Measurements from ENCODE around the gene NEK8.

The NEK8 gene

DNA sequence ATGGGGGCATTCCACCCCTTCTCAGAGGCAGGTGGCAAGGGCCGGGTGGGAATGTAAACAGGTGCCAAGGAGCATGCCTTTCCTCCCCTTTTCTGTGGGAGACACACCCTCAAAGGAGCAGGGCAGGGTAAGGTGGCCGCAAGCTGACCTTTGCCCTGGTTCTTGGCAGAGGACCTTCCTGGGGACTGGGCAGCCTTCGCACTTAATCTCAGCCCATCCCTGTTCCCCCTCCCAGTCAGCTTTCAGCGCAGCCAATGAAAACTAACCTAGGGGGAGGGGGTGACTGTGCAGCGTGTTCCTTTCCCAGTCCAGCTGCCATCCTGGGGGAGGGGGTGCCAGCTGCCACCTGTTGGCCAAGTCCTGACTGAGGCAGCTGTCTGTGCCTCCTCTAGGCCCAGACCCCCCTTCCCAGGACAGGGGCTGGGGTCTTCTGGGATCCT is 18.0 kb downstream of the NEK8 start:
- DNase-seq: no peak

DNA sequence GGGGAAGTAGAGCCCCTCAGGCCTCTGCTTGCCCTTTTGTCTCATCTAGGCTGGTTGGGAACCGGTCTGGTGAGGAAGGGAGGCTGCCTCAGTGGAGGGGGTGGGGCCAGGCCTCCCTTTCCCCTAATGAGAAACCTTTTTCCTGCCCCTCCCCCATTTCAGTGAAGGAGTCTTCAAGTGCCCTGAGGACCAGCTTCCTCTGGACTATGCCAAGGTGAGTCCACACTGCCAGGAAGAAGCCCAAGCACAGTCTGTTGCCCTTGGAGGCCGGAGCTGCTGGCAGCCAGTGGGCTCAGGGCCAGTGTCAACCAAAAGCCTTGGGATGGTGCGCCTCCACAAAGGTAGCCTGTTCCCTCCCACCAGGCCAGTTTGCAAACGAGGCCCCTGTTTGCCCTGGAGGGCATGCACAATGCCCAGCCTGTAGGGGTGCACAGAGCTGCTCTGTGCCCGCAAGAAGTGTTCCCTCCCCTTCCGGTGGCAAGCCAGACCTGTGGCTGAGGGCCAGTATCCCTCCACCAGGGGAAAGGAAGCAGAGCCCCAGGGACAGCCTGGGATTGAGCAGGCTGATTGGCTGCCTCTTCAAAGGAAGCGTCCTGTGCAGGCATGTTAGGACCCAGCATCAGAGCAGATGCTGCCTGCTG is 18.6 kb downstream of the NEK8 start:
- no peak for DNase-seq

DNA sequence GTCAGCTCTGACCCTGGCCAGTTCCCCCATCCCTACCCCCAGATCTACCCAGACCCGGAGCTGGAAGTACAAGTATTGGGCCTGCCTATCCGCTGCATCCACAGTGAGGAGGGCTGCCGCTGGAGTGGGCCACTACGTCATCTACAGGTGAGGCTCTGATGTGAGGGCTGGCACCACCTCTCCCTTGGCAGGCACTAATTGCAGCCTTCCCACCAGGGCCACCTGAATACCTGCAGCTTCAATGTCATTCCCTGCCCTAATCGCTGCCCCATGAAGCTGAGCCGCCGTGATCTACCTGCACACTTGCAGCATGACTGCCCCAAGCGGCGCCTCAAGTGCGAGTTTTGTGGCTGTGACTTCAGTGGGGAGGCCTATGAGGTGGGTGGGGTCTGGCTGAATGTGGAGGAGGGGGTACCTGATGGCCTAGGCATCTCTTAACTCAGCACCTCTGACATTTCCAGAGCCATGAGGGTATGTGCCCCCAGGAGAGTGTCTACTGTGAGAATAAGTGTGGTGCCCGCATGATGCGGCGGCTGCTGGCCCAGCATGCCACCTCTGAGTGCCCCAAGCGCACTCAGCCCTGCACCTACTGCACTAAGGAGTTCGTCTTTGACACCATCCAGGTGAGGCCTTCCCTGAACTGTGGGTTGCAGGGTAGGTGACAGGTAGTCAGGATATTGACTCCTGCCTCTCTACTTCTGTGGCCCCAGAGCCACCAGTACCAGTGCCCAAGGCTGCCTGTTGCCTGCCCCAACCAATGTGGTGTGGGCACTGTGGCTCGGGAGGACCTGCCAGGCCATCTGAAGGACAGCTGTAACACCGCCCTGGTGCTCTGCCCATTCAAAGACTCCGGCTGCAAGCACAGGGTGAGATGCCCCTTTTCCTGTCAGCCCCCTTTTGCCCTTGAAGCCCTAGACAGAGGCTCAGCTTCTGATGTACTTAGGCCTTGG is 19.5 kb downstream of the NEK8 start:
- no peak for DNase-seq

DNA sequence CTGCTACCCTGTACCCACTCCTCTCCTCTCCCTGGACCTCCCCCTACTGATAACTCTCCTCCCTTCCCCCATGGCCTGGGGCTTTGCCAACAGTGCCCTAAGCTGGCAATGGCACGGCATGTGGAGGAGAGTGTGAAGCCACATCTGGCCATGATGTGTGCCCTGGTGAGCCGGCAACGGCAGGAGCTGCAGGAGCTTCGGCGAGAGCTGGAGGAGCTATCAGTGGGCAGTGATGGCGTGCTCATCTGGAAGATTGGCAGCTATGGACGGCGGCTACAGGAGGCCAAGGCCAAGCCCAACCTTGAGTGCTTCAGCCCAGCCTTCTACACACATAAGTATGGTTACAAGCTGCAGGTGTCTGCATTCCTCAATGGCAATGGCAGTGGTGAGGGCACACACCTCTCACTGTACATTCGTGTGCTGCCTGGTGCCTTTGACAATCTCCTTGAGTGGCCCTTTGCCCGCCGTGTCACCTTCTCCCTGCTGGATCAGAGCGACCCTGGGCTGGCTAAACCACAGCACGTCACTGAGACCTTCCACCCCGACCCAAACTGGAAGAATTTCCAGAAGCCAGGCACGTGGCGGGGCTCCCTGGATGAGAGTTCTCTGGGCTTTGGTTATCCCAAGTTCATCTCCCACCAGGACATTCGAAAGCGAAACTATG is 20.4 kb downstream of the NEK8 start:
- no peak for DNase-seq

DNA sequence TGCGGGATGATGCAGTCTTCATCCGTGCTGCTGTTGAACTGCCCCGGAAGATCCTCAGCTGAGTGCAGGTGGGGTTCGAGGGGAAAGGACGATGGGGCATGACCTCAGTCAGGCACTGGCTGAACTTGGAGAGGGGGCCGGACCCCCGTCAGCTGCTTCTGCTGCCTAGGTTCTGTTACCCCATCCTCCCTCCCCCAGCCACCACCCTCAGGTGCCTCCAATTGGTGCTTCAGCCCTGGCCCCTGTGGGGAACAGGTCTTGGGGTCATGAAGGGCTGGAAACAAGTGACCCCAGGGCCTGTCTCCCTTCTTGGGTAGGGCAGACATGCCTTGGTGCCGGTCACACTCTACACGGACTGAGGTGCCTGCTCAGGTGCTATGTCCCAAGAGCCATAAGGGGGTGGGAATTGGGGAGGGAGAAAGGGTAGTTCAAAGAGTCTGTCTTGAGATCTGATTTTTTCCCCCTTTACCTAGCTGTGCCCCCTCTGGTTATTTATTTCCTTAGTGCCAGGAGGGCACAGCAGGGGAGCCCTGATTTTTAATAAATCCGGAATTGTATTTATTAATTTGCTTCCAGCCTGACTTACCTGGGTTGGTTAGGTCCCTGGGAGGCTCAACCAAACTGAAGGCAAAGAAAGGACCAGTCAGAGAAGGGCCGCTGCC is 21.1 kb downstream of the NEK8 start:
- no peak for DNase-seq

DNA sequence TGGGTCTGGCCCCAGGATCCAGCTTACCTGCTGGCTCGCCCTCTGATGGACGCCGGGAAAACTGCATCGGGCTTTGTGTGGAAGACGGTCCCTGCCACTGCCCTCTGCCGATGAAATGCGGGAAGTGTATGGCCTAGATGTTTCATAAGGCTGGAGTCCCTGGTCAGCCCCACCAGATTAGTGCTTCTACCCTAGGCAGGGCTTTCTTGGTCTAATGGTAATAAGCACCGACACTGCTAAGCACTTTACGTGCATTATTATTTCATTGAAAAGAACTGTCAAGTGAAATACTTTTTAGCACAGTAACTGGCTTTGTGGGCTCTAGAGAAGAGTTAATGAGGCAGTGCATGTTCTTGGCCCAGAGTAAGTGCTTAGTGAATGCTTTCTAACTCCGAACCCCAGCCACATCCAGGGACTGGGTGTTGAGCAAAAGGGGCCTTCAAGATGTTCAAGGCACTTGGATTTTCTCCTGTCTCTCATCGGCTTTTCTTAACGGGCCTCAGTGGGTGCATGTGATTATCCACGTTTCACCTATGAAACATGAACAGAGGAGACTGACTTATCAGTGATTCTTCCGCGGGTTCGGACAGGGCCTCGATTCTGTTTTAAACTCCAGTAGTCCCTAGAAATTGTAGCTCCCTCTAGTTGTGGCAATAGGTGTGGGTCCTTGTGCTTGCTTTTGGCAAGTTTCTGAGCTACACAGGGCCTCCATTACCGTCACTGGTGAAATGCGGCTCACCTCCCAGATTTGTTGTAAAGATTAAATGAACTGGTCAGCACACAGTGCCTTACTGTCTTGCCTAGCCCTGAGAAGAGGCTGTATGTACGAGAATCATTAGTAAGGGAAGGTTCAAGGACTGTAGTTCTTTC is 21.8 kb downstream of the NEK8 start:
- peak; percentile 89 for DNase-seq

DNA sequence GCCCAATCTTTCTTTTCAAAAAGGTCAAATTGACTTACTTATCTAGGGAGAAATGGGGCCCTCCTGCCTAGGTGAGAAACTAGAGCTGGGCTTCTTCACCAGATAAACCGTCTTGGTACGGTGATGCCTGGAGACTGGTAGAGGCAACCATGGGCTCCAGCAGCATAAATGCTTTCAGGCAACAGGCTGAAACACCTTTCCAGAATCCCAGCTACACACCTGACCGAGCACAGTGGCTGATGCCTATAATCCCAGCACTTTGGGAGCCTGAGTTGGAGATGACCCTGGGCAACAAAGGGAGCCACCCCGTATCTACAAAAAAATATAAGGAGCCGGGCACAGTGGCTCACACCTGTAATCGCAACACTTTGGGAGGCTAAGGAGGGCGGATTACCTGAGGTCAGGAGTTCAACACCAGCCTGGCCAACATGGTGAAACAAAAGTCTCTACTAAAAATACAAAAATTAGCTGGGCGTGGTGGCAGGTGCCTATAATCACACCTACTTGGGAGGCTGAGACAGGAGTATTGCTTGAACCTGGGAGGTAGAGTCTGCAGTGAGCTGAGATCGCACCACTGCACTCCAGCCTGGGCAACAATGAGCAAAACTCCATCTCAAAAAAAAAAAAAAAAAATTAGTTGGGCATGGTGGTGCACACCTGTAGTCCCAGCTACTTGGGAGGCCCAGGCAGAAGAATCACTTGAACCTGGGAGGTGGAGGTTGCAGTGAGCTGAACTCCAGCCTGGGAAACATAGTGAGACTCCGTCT is 23.2 kb downstream of the NEK8 start:
- DNase-seq: no peak

DNA sequence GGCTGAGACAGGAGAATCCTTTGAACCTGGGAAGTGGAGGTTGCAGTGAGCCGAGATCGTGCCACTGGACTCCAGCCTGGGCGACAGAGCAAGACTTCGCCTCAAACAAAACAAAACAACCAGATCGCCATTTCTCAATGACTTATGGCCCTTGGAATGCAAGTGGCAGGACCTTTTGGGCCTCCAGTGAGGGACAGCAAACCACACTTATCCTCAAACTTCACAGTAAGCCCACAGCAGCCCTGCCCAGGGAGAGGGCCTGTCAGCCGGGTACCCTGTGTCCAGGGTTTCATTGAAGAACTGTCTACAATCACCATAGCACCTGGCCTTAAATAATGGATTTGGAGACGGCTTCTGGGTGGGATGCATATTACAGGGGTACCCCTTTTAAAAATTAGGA is 26.9 kb downstream of the NEK8 start:
- DNase-seq: no peak

DNA sequence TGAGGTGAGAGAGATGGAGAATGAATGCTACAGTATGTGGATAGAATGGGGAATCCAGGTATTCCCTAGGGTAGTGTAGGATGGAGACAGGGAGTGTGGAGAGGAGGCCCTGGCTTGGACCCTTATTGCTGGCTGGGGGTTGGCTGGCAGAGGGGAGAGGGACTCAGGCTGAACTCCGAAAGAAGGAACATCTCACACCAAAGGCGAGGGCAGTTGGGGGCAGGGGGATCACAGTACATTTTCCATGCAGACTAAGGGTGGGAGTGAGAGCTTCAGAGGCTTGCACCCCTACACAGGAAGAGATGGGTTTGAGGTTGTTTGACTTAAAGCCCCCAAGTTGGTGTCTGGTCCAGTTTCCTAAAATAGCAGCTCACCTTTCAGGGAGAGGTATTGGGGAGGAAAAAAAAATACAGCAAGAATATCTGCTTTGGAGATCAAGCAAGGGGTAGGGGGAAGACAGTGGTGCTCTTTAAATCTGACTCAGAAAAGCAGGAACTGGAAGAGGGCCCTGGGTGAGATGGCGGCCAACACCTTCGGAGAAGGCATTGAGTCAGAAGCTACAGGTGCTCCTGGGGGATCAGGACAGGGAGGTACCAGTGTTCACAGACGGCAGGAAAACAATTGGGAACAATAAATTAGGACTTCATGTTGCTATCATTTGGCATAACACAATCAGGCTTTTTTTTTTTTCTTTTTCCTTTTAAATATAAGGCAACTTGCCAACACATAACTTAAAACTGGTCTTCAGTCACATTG is 27.6 kb downstream of the NEK8 start:
- no peak for DNase-seq

DNA sequence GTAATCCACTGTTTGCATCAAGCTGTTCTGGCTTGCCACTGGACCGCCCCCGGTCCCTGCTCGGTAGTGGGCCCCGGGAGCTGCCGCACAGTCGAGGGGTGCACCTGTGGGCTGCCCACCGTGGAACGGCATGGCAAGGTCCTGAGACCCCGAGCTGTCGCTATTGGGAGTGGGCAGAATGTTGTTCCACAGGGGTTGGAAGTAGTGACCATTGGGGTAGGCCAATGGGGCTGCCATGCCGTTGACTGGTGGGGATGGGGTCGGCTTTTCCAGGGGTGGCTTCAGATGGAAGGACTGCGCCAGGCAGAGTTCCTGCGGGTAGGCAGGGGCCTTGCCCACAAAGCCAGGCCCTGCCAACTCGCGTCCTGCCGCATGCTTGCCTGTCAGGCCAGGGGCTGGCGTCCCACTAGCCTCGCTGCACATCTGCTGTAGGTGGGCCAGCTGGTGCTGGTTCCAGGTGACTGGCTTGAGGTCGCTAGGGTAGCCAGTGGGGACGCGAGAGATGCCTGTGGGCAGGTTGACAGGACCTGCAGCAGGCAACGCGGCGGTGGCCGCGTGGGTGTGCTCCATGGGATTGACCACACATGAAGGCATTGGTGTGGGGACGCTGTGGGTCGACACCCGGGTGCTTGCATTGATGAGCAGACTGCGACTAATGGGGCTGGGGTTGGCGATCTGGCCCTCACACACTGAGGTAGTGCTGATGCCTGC is 30.0 kb downstream of the NEK8 start:
- no peak for DNase-seq

DNA sequence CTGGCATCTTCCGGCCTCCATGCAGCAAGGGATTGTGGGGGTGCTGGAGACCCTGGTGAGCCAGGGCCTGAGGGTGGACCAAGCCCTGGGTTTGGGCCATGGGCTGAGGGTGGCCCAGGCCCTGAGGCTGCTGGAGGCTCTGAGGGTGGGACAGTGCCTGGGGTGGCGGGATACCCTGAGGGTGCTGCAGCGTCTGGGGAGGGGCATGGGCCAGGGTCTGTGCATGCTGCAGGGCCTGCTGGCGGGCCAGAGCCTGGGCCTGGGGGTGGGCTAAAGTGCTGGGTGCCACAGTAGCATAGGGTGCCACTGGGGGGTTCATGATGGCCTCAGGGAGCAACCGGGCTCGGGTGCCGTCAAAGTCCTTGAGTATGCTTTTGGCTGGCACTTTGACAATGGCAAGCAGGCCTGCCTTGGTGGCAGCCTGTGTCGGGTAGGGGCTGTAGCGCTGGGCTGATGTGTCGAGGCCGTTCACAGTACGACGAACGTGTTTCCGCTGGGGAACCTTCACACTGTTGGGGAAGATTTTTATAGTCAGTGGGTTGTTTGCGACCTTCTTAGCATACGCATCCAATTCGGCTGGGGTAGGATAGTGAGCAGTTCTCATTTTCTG is 30.8 kb downstream of the NEK8 start:
- no peak for DNase-seq

DNA sequence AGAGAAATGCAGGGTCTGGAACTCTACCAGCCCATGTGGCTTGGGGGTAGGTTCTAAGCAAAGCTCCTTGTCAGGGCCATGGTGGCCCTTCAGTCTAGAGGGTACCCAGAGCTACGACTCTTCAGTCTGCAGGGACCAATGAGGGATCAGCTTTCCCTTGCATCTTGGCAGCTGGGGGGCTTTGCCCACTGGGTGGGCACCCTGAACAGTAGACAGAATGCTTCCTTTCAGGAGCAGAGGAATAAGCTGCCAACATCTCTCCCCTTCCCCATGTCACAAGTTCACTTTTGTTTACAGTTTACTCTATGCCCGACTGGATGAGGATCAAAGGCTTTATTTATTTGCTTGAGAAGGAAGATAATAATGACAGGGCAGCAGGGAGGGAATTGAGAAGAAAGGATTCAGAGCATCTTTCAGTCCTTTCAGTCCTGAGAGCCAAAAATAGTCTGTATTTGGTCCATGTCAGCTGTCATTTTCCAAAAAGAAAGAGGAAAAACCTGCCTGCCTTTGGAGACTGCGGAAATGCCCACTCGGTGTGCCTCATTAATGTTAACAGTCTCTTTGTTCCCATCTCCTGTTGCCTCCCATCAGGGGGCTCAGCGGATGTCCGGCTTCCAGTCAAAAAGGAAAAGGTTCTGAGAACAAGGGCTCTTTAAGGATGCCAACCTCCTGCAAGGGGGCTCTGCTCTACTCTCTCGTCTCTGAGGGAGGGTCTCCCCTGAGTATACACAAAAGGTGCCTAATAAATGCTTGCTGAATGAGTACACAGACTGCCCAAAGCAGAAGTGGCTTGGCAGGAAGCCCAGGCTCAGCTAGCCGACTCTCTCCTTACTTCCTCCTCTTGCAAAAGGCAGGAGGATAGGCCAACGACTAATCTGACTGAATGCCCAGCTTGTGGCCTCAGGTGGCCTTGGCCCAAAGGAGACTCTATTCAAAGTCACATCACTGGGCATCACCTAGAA is 32.3 kb downstream of the NEK8 start:
- peak; percentile 73 for DNase-seq

DNA sequence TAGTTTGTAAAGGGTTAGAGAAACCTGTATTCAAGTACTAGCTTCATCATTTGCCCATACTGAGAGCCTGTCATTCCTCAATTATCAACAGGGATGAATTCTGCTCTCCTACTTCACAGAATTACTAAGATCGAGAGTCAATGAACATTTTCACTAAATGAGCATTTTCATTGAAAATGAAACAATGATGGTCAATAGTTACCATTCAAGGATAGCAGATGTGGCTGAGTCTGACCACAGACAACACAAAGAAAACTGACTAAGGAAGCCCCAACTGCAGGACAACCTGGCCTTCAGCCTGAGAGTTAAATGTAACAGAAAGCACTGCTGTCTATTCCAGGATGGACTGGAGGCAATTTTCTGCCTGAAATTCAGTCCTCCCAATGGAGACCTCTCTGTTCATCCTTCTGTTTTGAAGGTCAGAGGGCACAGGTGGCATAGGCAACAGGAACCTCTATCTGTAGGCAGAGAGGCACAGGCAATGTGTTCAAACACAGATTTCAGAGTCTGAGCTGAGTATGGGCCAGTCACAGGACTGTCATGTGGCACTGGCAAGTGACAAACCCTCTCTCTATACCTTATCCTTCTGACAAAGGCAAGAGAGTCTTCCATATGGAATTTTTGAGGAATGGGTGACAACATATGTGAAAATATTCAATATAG is 34.7 kb downstream of the NEK8 start:
- no peak for DNase-seq

DNA sequence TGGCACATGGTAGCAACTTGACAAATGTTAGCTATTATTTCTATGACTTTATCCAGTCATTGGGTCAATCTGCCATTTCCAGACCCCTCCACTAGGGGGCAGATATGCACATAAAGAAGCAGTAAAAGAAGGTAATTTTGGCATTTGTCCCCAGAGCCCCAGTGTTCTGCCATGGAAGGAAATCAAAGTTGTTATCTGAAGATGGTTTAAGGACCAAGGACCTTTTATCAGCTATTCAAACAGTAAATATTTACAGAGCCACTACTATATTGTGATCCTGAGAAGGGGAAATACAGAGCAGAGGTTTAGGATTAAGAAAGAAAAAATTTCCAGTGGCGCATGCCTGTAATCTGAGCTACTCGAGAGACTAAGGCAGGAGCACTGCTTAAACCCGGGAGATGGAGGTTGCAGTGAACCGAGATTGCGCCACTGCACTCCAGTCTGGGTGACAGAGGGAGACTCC is 35.2 kb downstream of the NEK8 start:
- DNase-seq: peak; percentile 69

DNA sequence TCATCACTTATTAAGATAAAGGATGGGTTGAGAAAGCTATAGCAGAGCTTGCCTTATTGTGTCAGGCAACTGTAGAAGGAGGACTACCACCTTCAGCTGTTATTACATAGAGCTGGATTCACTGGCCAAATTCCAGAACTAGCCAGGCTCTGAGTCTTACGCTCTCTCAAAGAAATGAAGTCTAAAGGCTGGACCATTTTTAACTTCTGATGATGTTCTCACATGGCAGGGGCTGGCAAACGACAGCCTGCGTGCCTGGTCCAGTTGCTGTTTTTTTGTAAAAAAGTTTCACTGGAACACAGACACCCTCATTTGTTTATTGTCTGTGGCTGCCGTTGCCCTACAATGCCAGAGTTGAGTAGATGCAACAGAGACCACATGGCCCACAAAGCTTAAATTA is 36.5 kb downstream of the NEK8 start:
- no peak for DNase-seq

DNA sequence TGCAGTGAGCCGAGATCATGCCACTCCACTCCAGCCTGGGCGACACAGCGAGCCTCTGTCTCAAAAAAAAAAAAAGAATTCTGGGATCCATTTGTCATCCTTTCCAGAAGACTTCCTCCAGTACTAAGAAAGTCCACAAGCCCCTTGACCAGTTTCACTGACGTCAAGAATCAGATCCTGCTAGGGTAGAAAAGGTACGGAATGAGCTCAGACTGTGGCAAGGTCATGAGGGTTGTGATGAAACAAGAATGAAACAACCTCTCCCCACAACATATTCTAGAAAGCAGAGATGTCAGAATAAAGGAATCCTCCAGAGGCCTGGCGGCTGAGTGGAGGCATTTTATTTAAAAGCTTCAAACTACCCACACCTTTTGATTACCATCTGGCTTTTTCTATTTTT is 45.1 kb downstream of the NEK8 start:
- DNase-seq: no peak

DNA sequence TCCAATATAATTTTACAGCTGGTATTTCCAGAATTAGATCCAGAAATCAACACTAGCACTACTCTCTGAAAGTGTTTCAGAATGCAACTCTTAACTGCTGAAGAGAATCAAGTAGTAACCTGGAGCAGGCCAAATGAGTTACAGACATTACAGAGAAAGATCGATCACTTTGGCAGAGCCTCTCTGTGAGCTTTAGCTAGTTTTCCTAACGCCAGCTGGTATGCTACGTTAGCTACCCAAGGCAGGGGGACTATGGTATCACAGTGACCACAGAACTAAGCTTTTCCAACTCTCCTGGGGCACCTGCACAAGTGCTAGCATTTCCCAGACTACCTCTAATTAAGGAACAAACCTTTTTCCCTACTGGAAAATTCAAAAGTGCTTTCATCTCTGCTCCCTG is 45.6 kb downstream of the NEK8 start:
- DNase-seq: no peak

DNA sequence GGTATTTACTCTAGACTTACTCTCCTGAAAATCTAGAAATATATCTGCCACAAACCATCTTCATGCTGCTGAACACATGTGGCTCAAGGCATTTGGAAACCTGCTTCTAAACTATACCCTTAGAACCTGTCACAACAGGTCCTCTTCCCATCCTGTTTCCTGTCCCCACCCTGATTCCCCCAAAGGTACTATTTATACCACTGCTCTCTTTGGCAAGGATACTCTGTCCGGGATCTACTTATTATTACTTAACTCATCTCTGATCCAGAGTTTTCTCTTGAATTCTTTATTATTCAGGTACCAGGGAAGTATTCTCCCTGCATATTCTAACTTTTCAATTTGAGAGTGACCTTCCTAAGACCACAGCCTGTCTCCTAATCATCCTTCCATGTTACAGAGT is 48.6 kb downstream of the NEK8 start:
- no peak for DNase-seq

Data from inflammatory macrophage treated with lipopolysaccharide for 4 hours (primary cell).